ENCODE measurements around the gene AP1S2. TPM values are rescaled to one million over a fixed set of nuclear protein-coding genes. Genes with fewer than 3 reads are reported as not detected.

The AP1S2 gene
- total and polyA plus RNA-seq, 9 of the 15 experiments (the other 6 are each of a cell fraction or from before 2014, with no cell fraction given), result 11.1 to 64.2 (median 25.8) TPM

DNA sequence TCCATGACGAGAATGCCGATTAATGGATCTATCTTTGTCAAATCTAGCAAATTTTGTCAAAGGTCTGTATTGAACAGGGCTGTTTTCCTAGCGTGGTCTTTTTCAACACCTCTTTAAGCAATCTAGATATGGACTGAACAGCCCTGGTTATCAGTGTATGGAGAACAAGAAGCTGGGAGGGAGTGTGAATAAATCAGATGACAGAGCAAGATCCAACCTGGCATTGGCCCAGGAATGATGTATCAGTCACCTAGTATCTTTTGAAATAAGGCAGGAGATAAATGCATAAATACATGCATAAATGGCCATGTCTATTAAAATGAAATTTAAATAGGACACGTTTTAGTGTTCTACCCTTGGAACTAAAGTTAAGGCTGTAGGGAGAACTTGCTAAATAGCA lies 15.7 kb upstream of the AP1S2 start (continued):
- TF ChIP-seq, protein P1, sequence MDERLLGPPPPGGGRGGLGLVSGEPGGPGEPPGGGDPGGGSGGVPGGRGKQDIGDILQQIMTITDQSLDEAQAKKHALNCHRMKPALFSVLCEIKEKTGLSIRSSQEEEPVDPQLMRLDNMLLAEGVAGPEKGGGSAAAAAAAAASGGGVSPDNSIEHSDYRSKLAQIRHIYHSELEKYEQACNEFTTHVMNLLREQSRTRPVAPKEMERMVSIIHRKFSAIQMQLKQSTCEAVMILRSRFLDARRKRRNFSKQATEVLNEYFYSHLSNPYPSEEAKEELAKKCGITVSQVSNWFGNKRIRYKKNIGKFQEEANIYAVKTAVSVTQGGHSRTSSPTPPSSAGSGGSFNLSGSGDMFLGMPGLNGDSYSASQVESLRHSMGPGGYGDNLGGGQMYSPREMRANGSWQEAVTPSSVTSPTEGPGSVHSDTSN (CRISPR knock-in tag; IDR thresholded peaks at IDR 0.05; ENCODE audit: low read depth), result no peak
- TF ChIP-seq, protein P1 (tag; conservative IDR thresholded peaks at IDR 0.05; ENCODE audit: low read depth), result no peak

DNA sequence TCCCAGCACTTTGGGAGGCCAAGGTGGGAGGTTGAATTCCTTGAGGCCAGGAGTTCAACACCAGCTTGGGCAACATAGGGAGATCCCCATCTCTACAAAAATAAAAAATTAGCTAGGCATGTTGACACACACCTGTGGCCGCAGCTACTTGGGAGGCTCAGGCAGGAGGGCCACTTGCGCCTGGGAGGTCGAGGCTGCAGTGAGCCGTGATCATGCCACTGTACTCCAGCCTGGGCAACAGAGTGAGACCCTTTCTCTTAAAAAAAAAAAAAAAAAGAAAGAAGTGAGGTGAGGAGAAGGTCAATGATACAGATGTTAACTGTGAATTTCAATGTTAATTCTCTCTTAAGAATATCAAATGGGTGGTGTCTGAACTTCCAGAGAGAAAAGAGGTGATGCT lies 15.1 kb upstream of the AP1S2 start:
- ATAC-seq (no peak), DNase-seq (ENCODE audit: extremely low read depth in 1 of 4, low spot score in 3 of 4) (no peak), FAIRE-seq (no peak)
- Histone ChIP-seq H3K27me3 (ENCODE audit: control insufficient read depth in 2 of 2, insufficient read depth in 2 of 2, low read length in 2 of 2) (no peaks in the 10 kb centered on the region; a peak in 2 of 5 replicates), H3K9me1 (ENCODE audit: control insufficient read depth, insufficient read depth, low read length) (no peaks in the 10 kb centered on the region), H3K9ac (ENCODE audit: insufficient read depth in 1 of 2, low read depth in 2 of 2, low read length in 2 of 2) (no peak overlapping the region), H3K79me2 (ENCODE audit: control insufficient read depth, insufficient read depth, low read length) (no peaks in the 10 kb centered on the region), H3K4me3 (no peak overlapping the region), H3K36me3 (ENCODE audit: control insufficient read depth, insufficient read depth, low read length) (no peaks in the 10 kb centered on the region), H2AFZ (ENCODE audit: low read depth, low read length) (no peak overlapping the region), H3K9me3 (replicated peaks; ENCODE audit: control insufficient read depth, insufficient read depth, low read depth, low read length) (no peaks in the 10 kb centered on the region), H3K4me1 (replicated peaks in 1 of 2; ENCODE audit: control insufficient read depth in 2 of 2, insufficient read depth in 2 of 2, low read length in 2 of 2) (no peaks in the 10 kb centered on the region; a peak in 1 of 5 replicates), H3K4me2 (ENCODE audit: insufficient read depth, low read length) (no peak overlapping the region), H3K27ac (ENCODE audit: extremely low read depth, low read depth, low read length) (no peak overlapping the region), H4K20me1 (replicated peaks; ENCODE audit: control insufficient read depth, insufficient read depth, low read length) (no peaks in the 10 kb centered on the region)
- 23% methylated on average over 3 of the region's 4 CpGs for WGBS (ENCODE audit: insufficient coverage, low coverage, missing lambda C conversion rate)
- in situ Hi-C loops (cut with MboI) (no loop called here), intact Hi-C loops (cut with micrococcal nuclease) (no loop called here)
- POLR2A ChIA-PET, result interaction anchor here (0.6 kb wide), 1 partner anchor 44 kb away, joined by 3 read pairs; no protein-coding TSS in a partner anchor
- BruUV-seq (replicated peaks), result no TSS peak
- TF ChIP-seq ZNF121 (CRISPR knock-in tag; conservative IDR thresholded peaks at IDR 0.05), result peak; percentile 52
- TF ChIP-seq SREBF1 (IDR thresholded peaks at IDR 0.05; ENCODE audit: borderline replicate concordance, low read depth, low read length), result no peak
- CTCF ChIA-PET (ENCODE audit: low intra/inter-chr PET ratio), result no interaction called here
